Hippocampal formation (tissue), 2 donors: ENCODE measurements around the gene KCTD3.

Experiments used
- DNase-seq, 2 donors: peaks; one replicate each; lab custom pipeline; 2025; lab: John Stamatoyannopoulos, UW

KCTD3 gene

DNA sequence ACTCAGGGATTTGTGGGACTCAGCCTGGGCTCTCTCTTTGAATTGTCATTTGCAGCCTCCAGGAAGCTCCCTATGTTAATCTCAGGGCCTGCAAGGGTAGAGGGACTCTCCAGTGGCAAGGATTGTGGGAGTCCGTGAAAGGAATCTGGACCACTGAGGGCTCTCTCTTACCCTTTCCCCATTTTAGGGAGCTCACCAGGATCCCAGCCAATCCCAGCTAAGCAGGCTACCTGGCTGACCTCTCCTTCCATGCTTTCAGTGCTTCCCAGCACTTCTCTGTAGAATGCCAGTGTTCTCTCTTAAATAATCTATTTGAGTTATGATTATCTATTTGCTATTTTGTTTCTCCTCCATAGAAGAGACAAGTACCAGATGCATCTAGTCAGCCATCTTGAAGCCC, 9.6 kb upstream of the KCTD3 start:
- DNase-seq = no peak

- DNase-seq = no peak
Measured at GRCh38 chr1:215557992-215558626, 9.0 kb upstream of the KCTD3 start.

DNA sequence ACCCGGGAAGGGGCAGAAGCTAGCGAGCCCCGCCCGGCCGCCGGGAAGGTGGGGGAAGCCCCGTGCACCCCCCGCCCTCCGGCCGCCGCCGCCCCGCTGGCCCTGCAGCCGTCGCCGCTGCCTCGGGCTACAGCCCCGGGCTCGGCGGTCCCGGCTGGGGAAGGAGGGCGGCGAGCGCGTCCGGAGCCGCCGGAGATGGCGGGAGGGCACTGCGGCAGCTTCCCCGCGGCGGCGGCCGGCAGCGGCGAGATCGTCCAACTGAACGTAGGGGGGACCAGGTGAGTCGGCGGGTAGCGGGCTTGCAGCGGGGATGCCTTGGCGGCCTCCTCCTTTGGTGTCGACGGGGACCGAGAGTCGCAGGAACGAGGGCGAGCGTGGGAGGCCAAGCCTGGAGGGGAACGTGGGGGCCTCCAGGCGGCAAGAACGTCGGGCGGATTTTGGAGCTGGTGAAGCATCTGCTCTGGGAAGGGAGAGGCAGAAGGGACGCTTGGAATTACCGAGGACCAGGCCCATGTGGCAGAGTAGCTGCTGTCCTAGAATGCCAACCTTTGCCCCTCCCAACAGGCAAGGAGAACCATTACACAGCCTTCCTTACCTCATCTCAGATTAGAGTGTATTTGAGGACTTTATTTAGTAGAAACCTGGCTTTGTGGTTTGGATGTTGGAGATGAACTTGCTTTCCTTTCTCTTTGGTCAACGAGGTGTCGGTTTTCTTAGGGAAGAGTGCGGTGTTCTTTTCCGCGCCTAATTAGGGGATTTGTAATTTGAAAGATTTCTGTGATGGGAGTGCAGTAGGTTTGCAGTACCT, 591 bp downstream of the KCTD3 start:
- DNase-seq = peak; percentile 67 to 73

- DNase-seq = peak; percentile 36 to 67
Measured at GRCh38 chr1:215568299-215568692, 1.2 kb downstream of the KCTD3 start.

- DNase-seq = no peak
Measured at GRCh38 chr1:215569986-215570824, 3.1 kb downstream of the KCTD3 start.

DNA sequence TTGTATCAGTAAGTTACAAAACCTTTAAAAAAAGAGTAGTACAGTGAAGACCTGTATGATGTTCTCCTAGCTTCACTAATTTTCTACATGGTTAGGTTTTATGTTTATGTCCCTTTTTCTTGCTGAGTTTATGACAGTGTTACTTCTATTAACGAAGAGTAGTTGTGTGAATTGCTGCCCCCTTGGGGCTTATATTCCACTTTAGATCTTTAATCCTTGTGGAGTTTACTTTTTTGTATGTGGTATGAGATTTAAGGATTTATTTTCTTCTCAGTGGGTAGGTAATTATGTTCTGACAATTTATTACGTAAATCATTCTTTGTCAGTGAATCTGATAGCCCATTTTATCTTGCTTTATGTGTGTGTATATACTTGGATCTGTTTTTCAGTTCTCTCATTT, 14.8 kb downstream of the KCTD3 start:
- DNase-seq = no peak

DNA sequence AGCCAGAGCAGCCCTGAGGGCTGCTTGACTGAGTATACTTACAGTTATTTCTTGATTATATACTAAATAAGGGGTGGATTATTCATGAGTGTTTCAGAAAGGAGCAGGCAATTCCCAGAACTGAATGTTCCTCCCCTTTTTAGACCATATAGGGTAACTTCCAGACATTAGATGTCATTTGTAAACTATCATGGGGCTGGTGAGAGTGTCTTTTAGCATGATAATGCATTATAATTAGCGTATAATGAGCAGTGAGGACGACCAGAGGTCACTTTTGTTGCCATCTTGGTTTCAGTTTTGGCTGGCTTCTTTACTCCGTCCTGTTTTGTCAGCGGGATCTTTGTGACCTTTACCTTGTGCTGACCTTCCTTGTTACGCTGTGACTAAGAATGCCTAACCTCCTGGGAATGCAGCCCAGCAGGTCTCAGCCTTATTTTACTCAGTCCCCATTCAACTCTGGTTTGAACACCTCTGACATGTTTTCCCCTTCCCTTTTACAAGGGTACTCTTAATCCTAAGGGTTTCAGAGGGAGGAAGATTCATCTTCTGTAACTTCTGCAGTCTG, 16.2 kb downstream of the KCTD3 start:
- no peak for DNase-seq

DNA sequence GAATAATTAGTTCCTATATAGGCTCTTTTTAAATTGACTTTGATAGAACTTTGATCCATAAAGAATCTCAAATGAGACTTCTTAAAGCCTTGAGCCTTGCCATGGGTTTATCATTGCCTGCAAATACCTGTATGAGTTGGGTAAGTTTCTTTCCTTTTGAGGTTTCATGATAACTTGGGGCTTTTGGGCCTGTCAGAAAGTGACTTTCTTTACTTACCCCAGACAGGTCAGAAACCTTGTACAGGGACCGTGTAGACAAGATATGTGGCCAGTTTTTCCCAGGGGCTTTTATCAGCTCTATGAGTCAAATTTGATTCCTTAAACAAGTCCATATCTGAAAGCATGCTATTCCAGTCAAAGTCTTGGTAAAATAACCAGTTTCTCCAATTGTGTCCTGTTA, 17.3 kb downstream of the KCTD3 start:
- no peak for DNase-seq

GRCh38 chr1:215589650-215590435, 22.7 kb downstream of the KCTD3 start:
- DNase-seq = no peak

DNA sequence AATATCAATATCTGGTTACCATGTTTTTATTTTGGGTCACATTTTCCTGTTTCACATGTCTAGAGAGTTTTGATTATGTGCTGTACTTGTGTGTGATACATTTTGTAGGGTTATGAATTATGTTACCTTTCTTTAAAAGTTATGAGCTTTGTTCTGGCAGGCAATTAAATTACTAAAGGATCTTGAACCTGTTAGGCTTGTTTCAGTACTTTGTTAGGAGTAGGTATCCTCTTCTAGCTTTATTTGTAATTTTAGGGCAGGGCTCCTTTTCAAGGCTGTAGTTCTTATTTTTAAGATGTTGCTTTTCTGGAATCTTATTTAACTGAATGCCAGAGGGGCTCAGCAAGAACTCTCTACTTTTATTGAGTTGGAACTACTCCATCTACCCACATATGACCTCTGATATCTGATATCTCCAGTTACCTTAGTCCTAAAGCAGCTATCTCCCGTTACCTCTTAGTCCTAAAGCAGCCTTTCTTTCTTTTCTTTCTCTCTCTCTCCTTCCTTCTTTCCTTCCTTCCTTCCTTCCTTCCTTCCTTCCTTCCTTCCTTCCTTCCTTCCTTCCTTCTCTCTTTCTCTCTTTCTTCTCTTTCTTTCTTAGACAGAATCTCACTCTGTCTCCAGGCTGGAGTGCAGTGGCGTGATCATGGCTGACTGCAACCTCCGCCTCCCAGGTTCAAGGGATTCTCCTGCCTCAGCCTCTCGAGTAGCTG, 23.8 kb downstream of the KCTD3 start:
- no peak for DNase-seq

GRCh38 chr1:215594640-215595039, 27.5 kb downstream of the KCTD3 start:
- DNase-seq = no peak

DNA sequence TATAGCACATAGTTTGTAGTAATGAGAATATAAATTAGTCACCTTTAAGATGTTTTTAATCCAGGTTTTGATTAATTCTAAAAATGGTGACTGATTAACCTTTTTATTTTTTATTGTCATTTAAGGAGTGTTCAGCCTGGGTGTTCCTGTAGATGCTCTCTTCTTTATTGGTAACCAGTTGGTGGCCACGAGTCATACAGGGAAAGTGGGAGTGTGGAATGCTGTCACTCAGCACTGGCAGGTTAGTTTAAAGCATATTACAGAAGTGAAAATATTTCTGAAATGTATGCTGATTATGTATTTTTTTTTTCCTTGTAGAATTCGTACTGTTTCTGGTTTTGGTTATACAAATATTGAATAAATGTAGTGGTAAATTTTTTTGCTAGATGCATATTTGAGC, 28.1 kb downstream of the KCTD3 start:
- no peak for DNase-seq

- DNase-seq = no peak
Measured at GRCh38 chr1:215597961-215598360, 30.9 kb downstream of the KCTD3 start.

DNA sequence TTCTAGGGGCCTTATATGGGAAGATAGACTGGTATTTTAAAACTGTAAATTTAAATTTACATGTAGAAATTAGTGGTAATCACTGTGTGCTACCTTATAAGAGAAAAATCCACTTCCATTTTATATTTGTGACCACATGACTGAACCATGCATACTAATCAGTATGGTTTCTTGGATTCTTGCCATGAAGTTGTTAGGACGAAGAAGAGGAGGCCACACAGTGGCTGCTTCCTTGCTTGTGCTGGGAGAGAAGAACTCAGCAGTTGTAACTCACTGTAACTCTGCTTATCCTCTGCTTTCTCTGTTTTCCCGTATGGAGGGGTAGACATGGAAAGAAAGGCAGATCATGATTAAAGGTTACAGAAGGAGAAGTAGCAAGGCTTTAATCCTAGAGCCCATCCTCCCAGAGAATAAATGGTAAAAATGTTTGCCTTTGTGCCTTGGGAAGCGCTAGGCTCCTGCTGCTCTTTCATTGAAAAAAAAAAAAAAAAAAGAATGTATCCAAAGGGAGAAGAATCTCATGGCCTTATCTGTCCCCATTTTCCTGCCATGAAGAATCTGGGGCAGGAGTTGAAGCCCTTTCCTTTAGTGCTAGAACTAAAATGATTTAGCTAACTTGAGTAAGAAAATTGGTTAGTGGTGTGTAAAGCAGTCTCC, 32.4 kb downstream of the KCTD3 start:
- DNase-seq = no peak

GRCh38 chr1:215600258-215600792, 33.2 kb downstream of the KCTD3 start:
- DNase-seq = no peak

DNA sequence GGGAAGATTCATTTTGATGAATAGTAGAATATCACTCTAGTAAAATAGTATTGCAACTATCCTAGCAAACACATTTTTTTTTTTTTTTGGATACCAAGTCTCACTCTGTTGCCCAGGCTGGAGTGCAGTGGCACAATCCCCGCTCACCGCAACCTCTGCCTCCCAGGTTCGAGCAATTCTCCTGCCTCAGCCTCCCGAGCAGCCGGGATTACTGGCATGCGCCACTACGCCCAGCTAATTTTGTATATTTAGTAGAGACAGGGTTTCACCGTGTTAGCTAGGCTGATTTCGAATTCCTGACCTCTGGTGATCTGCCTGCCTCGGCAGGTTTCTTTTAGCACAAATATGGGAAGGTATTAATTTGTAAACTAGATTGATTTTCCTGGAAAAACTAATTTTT, 33.8 kb downstream of the KCTD3 start:
- DNase-seq = no peak

DNA sequence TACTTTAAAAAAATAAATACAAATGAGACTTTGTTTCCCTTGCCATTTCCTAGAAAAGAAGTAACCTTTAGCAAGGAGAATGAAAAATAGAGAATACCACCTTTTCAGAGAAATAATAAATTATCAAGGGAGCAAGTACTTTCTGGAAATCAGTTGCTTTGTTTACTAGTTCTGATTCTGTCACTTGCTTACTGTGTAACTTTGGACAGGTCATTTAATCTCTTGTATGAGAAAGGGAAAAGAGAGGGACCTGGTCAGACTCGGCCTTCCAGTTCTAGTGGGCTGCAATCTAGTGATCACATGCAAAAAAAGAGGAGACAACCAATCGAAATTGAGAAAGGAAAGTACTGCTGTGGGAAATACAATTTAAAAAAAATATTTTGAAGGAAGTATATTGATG, 34.2 kb downstream of the KCTD3 start:
- DNase-seq = no peak

DNA sequence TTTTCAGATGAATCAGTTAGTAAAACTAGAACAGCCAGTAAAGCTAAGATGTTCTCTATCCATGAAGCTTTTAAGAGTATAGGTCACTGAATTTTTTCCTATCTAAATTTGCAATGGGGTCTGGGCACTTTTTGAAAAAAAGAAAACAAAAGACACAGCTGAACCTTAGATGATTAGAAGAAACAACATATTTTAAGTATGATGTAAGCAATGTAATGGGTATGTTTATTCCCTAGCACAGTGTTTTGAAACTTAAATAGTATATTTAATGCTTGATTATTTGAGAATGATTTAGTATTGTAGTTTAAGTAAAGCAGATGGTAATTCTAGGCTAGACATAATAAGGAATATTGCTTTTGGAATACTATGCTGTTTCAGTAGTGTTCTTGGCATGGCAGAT, 36.2 kb downstream of the KCTD3 start:
- DNase-seq = no peak

DNA sequence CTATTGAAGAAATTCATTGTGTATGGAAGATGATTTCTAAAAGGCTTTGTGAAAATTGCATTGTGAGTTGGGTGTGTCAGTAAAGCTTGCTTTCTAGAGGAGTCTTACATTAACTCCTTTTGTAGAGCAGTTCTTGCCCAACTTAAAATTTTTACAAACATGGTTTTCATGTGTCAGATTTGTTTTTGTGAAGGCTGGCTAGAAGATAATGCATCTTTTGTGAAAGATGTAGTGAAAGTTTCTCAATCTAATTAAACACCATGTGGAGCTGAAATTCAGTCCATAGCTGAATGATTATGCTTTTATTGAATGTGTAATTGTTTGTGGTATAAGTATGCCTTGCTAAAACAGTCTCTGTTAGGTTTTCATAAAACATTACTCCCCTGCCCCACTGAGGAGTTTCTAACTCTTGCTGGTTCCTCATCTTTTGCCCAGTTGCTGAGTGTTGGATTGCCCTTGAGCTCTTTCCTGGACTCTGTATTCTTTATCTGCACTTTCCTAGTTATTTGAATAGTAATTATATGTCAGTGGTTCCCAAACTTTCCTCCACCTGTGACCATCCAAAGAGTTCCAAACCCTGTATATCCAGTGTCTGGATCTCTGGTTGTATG, 38.0 kb downstream of the KCTD3 start:
- DNase-seq = no peak

DNA sequence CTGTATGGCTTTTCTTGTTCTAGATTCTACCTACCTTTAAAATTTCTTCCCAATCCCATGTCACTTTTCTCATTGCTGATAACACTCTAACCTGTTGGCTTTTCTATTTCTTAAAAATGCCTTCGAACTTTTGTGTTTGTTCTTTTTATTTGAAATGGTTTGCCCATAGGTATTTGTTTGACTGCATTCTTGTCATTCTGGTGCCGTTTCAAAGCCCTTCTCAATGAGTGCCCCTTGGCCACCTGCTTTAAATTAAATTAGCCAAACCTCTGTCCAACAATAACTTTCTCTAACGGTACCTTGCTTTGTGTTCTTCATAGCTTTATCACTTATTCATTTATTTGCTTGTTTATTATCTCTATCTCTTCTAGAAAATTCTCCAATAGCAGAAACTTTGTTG, 38.9 kb downstream of the KCTD3 start:
- no peak for DNase-seq
